Measurements from ENCODE around the gene BCL2L13.

Gene BCL2L13

GRCh38 chr22:17779286-17780115, 140.9 kb downstream of the BCL2L13 start:
- DNase-seq (ENCODE audit: low read depth in 2 of 2): no peak

GRCh38 chr22:17780116-17780740, 141.7 kb downstream of the BCL2L13 start:
- DNase-seq (ENCODE audit: low read depth in 2 of 2): no peak

Data from stimulated activated CD4-positive, alpha-beta T cell treated with anti-CD3 and anti-CD28 coated beads, Interleukin-15, amount 100 ng/mL, for 48 hours (primary cell).